ENCODE data around the gene RAD23A. TPM values are rescaled to one million over a fixed set of nuclear protein-coding genes. Genes with fewer than 3 reads are reported as not detected.
A peak's percentile ranks its signal among the peaks of the same experiment; 100 is the strongest.

RAD23A gene
- total and polyA plus RNA-seq, 9 of the 15 experiments (the other 6 are each of a cell fraction or from before 2014, with no cell fraction given): 9.5 to 181 (median 101) TPM

DNA sequence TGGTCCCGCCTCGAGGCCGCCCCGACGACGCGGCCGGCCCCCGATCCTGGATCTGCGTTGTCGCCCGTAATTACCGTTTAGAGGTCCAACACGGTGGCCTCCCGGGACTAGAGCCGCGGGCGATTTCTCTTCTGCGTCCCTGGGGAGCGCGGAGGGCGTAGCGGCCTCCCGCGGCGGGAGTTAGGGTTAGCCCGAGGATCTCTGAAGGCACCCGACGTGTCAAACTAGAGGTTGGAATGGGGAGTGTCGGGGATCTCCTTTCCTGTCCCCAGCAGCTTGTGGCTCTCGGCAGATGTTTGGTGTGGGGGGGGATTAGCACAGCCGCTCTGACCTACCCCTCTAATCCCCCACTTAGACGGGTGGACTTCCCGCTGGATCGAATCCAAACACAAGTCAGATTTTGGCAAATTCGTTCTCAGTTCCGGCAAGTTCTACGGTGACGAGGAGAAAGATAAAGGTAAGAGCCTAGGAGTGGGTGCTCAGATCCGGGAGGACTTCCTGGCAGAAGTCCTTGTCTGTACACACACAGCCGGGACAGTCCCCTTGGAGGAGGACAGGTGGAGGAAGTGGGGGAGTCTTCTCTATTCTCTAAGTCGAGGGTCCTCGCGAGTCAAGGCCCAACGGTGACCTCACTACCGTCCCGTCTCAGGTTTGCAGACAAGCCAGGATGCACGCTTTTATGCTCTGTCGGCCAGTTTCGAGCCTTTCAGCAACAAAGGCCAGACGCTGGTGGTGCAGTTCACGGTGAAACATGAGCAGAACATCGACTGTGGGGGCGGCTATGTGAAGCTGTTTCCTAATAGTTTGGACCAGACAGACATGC is 6.7 kb upstream of the RAD23A start (continued):
- TF ChIP-seq PRPF4 (IDR thresholded peaks at IDR 0.05; ENCODE audit: insufficient read depth, low read depth, low read length, poor library complexity, severe bottlenecking) (peak; percentile 5), ZNF830 (CRISPR knock-in tag; IDR thresholded peaks at IDR 0.05) (peak; percentile 50; the same call in 1 of the 2 replicates), FOXA1 (IDR thresholded peaks at IDR 0.05; ENCODE audit: borderline replicate concordance) (no peak), POLR2AphosphoS2 (IDR thresholded peaks at IDR 0.05; ENCODE audit: low read length) (peak; percentile 19; the same call in 1 of the 2 replicates), OTX1 (CRISPR knock-in tag; IDR thresholded peaks at IDR 0.05) (no peak), JUNB (CRISPR knock-in tag; conservative IDR thresholded peaks at IDR 0.05) (no peak), RB1 (IDR thresholded peaks at IDR 0.05; ENCODE audit: low read depth) (no peak), KLF13 (tag; IDR thresholded peaks at IDR 0.05; ENCODE audit: borderline replicate concordance, low read depth) (peak; percentile 5; the same call in 1 of the 2 replicates), E2F8 (IDR thresholded peaks at IDR 0.05; ENCODE audit: low read depth, partially characterized antibody) (no peak)
- TF ChIP-seq, protein P1, sequence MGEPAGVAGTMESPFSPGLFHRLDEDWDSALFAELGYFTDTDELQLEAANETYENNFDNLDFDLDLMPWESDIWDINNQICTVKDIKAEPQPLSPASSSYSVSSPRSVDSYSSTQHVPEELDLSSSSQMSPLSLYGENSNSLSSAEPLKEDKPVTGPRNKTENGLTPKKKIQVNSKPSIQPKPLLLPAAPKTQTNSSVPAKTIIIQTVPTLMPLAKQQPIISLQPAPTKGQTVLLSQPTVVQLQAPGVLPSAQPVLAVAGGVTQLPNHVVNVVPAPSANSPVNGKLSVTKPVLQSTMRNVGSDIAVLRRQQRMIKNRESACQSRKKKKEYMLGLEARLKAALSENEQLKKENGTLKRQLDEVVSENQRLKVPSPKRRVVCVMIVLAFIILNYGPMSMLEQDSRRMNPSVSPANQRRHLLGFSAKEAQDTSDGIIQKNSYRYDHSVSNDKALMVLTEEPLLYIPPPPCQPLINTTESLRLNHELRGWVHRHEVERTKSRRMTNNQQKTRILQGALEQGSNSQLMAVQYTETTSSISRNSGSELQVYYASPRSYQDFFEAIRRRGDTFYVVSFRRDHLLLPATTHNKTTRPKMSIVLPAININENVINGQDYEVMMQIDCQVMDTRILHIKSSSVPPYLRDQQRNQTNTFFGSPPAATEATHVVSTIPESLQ (CRISPR knock-in tag; IDR thresholded peaks at IDR 0.05): no peak
- TF ChIP-seq, protein P2, sequence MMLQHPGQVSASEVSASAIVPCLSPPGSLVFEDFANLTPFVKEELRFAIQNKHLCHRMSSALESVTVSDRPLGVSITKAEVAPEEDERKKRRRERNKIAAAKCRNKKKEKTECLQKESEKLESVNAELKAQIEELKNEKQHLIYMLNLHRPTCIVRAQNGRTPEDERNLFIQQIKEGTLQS (IDR thresholded peaks at IDR 0.05): no peak
- TF ChIP-seq, protein P2 (CRISPR knock-in tag; conservative IDR thresholded peaks at IDR 0.05): peak; percentile 63
- TF ChIP-seq, protein P3, sequence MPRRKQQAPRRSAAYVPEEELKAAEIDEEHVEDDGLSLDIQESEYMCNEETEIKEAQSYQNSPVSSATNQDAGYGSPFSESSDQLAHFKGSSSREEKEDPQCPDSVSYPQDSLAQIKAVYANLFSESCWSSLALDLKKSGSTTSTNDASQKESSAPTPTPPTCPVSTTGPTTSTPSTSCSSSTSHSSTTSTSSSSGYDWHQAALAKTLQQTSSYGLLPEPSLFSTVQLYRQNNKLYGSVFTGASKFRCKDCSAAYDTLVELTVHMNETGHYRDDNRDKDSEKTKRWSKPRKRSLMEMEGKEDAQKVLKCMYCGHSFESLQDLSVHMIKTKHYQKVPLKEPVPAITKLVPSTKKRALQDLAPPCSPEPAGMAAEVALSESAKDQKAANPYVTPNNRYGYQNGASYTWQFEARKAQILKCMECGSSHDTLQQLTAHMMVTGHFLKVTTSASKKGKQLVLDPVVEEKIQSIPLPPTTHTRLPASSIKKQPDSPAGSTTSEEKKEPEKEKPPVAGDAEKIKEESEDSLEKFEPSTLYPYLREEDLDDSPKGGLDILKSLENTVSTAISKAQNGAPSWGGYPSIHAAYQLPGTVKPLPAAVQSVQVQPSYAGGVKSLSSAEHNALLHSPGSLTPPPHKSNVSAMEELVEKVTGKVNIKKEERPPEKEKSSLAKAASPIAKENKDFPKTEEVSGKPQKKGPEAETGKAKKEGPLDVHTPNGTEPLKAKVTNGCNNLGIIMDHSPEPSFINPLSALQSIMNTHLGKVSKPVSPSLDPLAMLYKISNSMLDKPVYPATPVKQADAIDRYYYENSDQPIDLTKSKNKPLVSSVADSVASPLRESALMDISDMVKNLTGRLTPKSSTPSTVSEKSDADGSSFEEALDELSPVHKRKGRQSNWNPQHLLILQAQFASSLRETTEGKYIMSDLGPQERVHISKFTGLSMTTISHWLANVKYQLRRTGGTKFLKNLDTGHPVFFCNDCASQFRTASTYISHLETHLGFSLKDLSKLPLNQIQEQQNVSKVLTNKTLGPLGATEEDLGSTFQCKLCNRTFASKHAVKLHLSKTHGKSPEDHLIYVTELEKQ (CRISPR knock-in tag; IDR thresholded peaks at IDR 0.05): no peak

Measured in K562 (cell line).